ENCODE results near the gene AQP12A.

- TF ChIP-seq CTCF (conservative IDR thresholded peaks at IDR 0.05; ENCODE audit: low read depth, low read length) (no peak), EZH2 (IDR thresholded peaks at IDR 0.05; ENCODE audit: low read length, unreplicated experiment) (no peak)
Measured at GRCh38 chr2:240714747-240715725, 23.4 kb downstream of the AQP12A start.
